Measurements from ENCODE around the gene TYSND1. TPM values are rescaled to one million over a fixed set of nuclear protein-coding genes. Genes with fewer than 3 reads are reported as not detected.
"Not testable (repeated sequence)": the region's sequence is repeated elsewhere in the genome, so short reads cannot be mapped to it uniquely, and the experiment has no call there.

Gene TYSND1
- total RNA-seq, 1 experiment from 2014 or later, result 23.6 TPM

DNA sequence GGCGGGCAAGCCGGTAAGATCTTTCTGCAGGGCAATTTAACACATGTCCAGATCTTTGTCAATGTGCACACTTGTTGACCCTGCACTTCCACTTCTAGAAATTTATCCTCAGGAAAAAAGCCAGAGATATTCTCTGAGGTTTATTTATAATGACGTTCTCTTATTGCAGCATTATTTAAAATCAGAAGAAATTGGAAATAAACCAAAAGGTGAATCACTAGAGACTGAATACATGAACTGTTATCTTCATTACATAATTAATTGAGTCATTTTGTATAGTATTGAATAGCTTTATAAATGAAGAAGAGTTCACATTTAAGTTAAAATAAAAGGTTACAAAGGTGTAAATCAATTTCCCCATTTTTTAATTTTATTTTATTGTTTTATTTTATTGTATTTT, 40.1 kb upstream of the TYSND1 start:
- H3K4me3 ChIP-seq (ENCODE audit: low read length), result no peak overlapping the region
- H3K27me3 ChIP-seq (ENCODE audit: low read length), result no peaks in the 10 kb centered on the region
- H3K4me2 ChIP-seq (ENCODE audit: low read depth, low read length, poor library complexity, severe bottlenecking), result no peak overlapping the region
- no peaks in the 10 kb centered on the region for H3K36me3 ChIP-seq (ENCODE audit: insufficient read depth, low read length)
- no peaks in the 10 kb centered on the region for H3K79me2 ChIP-seq (ENCODE audit: low read length)
- H3K9me3 ChIP-seq (ENCODE audit: low read length), result no peaks in the 10 kb centered on the region
- no peak overlapping the region for H3K27ac ChIP-seq (ENCODE audit: low read length)
- H4K20me1 ChIP-seq (ENCODE audit: insufficient read depth, low read depth, low read length), result no peaks in the 10 kb centered on the region
- H2AFZ ChIP-seq (ENCODE audit: low read length), result no peak overlapping the region
- H3K4me1 ChIP-seq (ENCODE audit: low read length), result peaks cover 5% of the 10 kb centered on the region
- H3K9ac ChIP-seq (ENCODE audit: low read length), result no peak overlapping the region
- no peaks in the 10 kb centered on the region for H3K9me2 ChIP-seq (replicated peaks; ENCODE audit: insufficient read depth, low read length)
- DNase-seq, result no peak

DNA sequence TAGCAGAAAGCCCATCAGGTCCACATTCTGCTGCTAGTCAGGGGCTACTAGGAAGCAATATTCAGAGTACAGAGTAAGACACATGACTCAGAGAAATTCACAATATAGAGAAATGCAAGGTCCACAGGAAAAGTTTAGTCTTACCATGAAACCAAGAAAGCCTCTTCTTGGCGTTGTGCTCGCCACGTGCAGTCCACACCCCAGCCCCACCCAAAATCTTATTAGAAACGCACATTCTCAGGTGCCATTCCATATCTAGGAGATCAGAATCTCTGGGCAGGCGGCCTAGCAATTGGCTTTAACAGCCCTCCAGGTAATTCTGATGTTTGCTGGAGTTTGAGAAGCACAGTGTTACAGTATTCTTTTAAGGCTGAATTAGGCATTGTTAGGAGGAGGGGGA, 39.6 kb upstream of the TYSND1 start:
- H3K9ac ChIP-seq (ENCODE audit: low read length), result no peak overlapping the region
- H3K27me3 ChIP-seq (ENCODE audit: low read length), result no peaks in the 10 kb centered on the region
- peaks cover 4% of the 10 kb centered on the region; the same call in 1 of the 2 replicates for H3K4me1 ChIP-seq (ENCODE audit: low read length)
- H3K27ac ChIP-seq (ENCODE audit: low read length), result no peak overlapping the region
- no peak overlapping the region for H3K4me3 ChIP-seq (ENCODE audit: low read length)
- DNase-seq, result no peak
- H2AFZ ChIP-seq (ENCODE audit: low read length), result no peak overlapping the region
- no peaks in the 10 kb centered on the region for H4K20me1 ChIP-seq (ENCODE audit: insufficient read depth, low read depth, low read length)
- no peaks in the 10 kb centered on the region for H3K79me2 ChIP-seq (ENCODE audit: low read length)
- H3K4me2 ChIP-seq (ENCODE audit: low read depth, low read length, poor library complexity, severe bottlenecking), result no peak overlapping the region
- no peaks in the 10 kb centered on the region for H3K36me3 ChIP-seq (ENCODE audit: insufficient read depth, low read length)
- no peaks in the 10 kb centered on the region for H3K9me3 ChIP-seq (ENCODE audit: low read length)
- no peaks in the 10 kb centered on the region for H3K9me2 ChIP-seq (replicated peaks; ENCODE audit: insufficient read depth, low read length)

DNA sequence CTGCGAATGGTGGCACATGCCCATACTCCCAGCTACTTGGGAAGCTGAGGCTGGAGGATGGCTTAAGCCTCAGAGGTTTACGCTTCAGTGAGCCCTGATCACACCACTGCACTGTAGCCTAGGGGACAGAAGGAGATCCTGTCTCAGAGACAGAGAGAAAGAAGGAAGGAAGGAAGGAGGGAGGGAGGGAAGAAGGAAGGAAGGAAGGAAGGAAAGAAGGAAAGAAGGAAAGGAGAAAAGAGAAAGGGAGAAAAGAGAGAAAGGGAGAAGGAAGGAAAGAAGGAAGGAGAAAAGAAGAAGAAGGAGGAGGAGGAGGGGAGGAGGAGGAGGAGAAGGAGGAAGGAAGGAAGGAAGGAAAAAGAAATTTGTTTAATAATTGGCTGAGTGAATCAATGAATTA, 36.8 kb upstream of the TYSND1 start:
- Histone ChIP-seq H2AFZ (ENCODE audit: low read length) (no peak overlapping the region), H3K4me1 (ENCODE audit: low read length) (no peaks in the 10 kb centered on the region), H3K4me3 (ENCODE audit: low read length) (no peak overlapping the region), H3K4me2 (ENCODE audit: low read depth, low read length, poor library complexity, severe bottlenecking) (no peak overlapping the region), H3K9me2 (replicated peaks; ENCODE audit: insufficient read depth, low read length) (no peaks in the 10 kb centered on the region), H3K9me3 (ENCODE audit: low read length) (no peaks in the 10 kb centered on the region), H3K27ac (ENCODE audit: low read length) (no peak overlapping the region), H4K20me1 (ENCODE audit: insufficient read depth, low read depth, low read length) (no peaks in the 10 kb centered on the region), H3K27me3 (ENCODE audit: low read length) (no peaks in the 10 kb centered on the region), H3K9ac (ENCODE audit: low read length) (no peak overlapping the region), H3K79me2 (ENCODE audit: low read length) (no peaks in the 10 kb centered on the region), H3K36me3 (ENCODE audit: insufficient read depth, low read length) (no peaks in the 10 kb centered on the region)
- DNase-seq, result no peak

DNA sequence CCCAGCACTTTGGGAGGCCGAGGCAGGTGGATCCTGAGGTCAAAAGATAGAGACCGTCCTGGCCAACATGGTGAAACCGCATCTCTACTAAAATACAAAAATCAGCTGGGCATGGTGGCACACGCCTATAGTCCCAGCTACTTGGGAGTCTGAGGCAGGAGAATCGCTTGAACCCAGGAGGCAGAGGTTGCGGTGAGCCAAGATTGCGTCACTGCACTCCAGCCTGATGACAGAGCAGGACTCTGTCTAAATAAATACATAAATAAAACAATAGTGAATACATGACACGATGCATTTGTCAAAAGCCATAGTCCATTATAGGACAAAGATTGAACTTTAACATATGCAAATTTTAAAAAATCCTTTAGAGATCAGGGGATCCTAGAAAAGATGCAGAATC, 32.7 kb upstream of the TYSND1 start:
- H4K20me1 ChIP-seq (ENCODE audit: insufficient read depth, low read depth, low read length); H3K9me2 ChIP-seq (replicated peaks; ENCODE audit: insufficient read depth, low read length); DNase-seq; H3K27ac ChIP-seq (ENCODE audit: low read length); H3K9ac ChIP-seq (ENCODE audit: low read length); H3K36me3 ChIP-seq (ENCODE audit: insufficient read depth, low read length); H3K4me1 ChIP-seq (ENCODE audit: low read length); H3K79me2 ChIP-seq (ENCODE audit: low read length); H3K9me3 ChIP-seq (ENCODE audit: low read length); H3K4me2 ChIP-seq (ENCODE audit: low read depth, low read length, poor library complexity, severe bottlenecking); H3K4me3 ChIP-seq (ENCODE audit: low read length); H3K27me3 ChIP-seq (ENCODE audit: low read length); H2AFZ ChIP-seq (ENCODE audit: low read length): not testable (repeated sequence)

DNA sequence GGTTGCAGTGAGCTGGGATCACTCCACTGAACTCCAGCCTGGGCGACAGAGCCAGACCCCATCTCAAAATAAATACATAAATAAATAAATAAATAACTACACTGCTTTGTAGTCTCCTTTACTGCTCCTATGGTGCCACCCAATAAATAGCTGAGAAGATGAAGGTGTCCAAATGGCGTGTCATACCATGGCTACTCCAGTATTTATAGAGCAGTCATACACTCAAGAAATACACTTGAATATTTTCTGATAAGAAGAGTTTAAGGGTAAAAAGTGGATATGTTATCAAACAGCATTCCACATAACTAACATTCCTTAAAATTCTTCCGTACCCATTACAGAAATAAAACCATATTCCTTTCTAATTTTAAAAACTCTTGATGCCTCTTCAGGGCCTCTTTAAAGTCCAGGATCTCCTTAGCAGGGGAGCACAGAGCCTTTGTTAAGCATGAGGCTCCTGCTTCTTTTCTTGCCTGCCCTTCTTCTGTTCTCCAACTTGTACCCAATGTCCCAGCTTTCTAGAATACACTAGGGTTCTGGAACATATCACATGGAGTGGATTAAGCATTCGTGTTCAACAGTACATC, 31.7 kb upstream of the TYSND1 start:
- no peak for DNase-seq
- Histone ChIP-seq H3K9ac (ENCODE audit: low read length) (no peak overlapping the region), H3K36me3 (ENCODE audit: insufficient read depth, low read length) (no peaks in the 10 kb centered on the region), H3K27me3 (ENCODE audit: low read length) (no peaks in the 10 kb centered on the region), H4K20me1 (ENCODE audit: insufficient read depth, low read depth, low read length) (no peaks in the 10 kb centered on the region), H2AFZ (ENCODE audit: low read length) (no peak overlapping the region), H3K9me3 (ENCODE audit: low read length) (no peaks in the 10 kb centered on the region), H3K27ac (ENCODE audit: low read length) (no peak overlapping the region), H3K4me1 (ENCODE audit: low read length) (peaks cover 8% of the 10 kb centered on the region), H3K79me2 (ENCODE audit: low read length) (no peaks in the 10 kb centered on the region), H3K9me2 (replicated peaks; ENCODE audit: insufficient read depth, low read length) (no peaks in the 10 kb centered on the region), H3K4me3 (ENCODE audit: low read length) (no peak overlapping the region), H3K4me2 (ENCODE audit: low read depth, low read length, poor library complexity, severe bottlenecking) (no peak overlapping the region)

DNA sequence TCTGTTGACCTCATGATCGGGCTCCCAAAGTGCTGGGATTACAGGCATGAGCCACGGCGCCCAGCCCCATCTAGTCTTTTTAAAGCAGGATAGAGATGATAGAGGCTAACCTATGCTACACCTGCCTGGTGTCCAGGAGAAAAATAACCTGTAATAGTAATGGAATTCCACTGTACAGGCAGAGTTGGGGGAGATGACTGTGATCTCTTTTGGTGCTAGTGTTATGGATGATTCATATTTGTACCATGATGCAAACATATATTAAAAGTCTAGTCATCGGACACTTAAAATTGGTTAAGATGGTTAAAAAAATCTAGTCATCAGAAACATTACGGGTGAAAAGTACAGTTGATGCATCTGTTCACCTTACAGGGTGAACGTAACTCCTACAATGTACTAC, 29.9 kb upstream of the TYSND1 start:
- H3K4me1 ChIP-seq (ENCODE audit: low read length), result peaks cover 10% of the 10 kb centered on the region
- H2AFZ ChIP-seq (ENCODE audit: low read length), result no peak overlapping the region
- H3K4me2 ChIP-seq (ENCODE audit: low read depth, low read length, poor library complexity, severe bottlenecking), result no peak overlapping the region
- H3K9me2 ChIP-seq (replicated peaks; ENCODE audit: insufficient read depth, low read length), result no peaks in the 10 kb centered on the region
- H3K27ac ChIP-seq (ENCODE audit: low read length), result no peak overlapping the region
- no peak overlapping the region for H3K9ac ChIP-seq (ENCODE audit: low read length)
- H3K4me3 ChIP-seq (ENCODE audit: low read length), result no peak overlapping the region
- no peaks in the 10 kb centered on the region for H4K20me1 ChIP-seq (ENCODE audit: insufficient read depth, low read depth, low read length)
- H3K79me2 ChIP-seq (ENCODE audit: low read length), result no peaks in the 10 kb centered on the region
- no peaks in the 10 kb centered on the region for H3K27me3 ChIP-seq (ENCODE audit: low read length)
- no peak for DNase-seq
- H3K9me3 ChIP-seq (ENCODE audit: low read length), result no peaks in the 10 kb centered on the region
- H3K36me3 ChIP-seq (ENCODE audit: insufficient read depth, low read length), result no peaks in the 10 kb centered on the region

DNA sequence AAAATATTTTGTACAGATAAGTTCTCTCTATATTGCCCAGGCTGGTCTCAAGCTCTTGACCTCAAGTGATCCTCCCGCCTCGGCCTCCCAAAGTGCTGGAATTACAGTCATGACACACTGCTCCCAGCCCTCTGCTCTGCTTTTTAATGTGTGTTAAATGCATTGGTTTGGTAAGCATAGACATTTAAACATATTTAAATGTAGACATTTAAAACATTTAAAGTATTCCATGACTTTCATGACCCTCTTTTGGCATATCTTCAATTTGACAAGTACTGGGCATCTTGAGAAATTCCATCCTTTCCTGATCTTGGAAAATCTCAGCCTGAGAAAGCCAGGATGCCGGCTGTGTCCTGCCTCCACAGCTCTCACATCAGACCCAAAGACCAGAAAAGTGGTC, 29.0 kb upstream of the TYSND1 start:
- no peaks in the 10 kb centered on the region for H4K20me1 ChIP-seq (ENCODE audit: insufficient read depth, low read depth, low read length)
- no peaks in the 10 kb centered on the region for H3K9me2 ChIP-seq (replicated peaks; ENCODE audit: insufficient read depth, low read length)
- H3K36me3 ChIP-seq (ENCODE audit: insufficient read depth, low read length), result no peaks in the 10 kb centered on the region
- H3K9me3 ChIP-seq (ENCODE audit: low read length), result no peaks in the 10 kb centered on the region
- H3K9ac ChIP-seq (ENCODE audit: low read length), result no peak overlapping the region
- no peak overlapping the region for H3K4me3 ChIP-seq (ENCODE audit: low read length)
- H2AFZ ChIP-seq (ENCODE audit: low read length), result no peak overlapping the region
- 0 out of 2 replicates have a peak, but pooled peaks cover 4% of the 10 kb centered on the region for H3K79me2 ChIP-seq (ENCODE audit: low read length)
- H3K27me3 ChIP-seq (ENCODE audit: low read length), result no peaks in the 10 kb centered on the region
- no peak overlapping the region for H3K4me2 ChIP-seq (ENCODE audit: low read depth, low read length, poor library complexity, severe bottlenecking)
- DNase-seq, result no peak
- H3K4me1 ChIP-seq (ENCODE audit: low read length), result peaks cover 16% of the 10 kb centered on the region
- no peak overlapping the region for H3K27ac ChIP-seq (ENCODE audit: low read length)

DNA sequence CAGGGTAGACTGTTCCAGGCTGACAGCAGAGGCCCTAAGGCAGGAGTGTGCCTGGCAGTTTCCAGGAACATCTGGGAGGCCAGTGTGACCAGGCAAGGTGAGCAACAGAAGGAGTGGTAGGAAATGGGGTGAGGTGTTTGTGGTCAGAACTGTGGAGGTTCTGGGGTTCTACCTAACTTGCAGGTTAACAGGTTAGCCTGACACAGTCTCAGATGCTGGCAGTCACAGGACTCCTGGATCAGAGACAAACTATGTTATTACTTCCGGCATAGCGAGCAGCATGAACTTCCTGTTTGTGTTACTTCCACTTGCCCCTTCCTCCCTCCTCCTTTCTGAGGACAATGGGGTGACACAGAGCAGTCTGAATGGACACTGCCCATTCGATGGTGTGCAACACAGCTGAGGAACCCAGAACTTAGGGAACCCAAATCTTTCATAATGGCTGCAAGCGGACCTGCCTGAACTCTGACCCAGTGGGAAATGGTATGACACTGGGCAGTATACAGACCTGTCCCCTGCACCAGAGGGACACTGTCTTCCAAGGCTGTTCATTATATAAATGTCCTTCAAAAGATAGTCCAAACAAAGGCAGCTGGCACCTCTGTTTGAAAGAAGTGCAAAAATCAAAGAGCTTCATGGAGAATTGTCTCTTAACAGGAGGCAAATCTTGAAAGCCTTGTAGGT, 27.7 kb upstream of the TYSND1 start:
- peak; percentile 71 for DNase-seq
- H3K27ac ChIP-seq (ENCODE audit: low read length), result no peak overlapping the region
- no peak overlapping the region for H3K9ac ChIP-seq (ENCODE audit: low read length)
- no peaks in the 10 kb centered on the region for H3K9me3 ChIP-seq (ENCODE audit: low read length)
- peaks cover 15% of the 10 kb centered on the region for H3K79me2 ChIP-seq (ENCODE audit: low read length)
- H3K4me2 ChIP-seq (ENCODE audit: low read depth, low read length, poor library complexity, severe bottlenecking), result peak overlapping the region; percentile 4
- no peaks in the 10 kb centered on the region for H3K9me2 ChIP-seq (replicated peaks; ENCODE audit: insufficient read depth, low read length)
- H3K4me3 ChIP-seq (ENCODE audit: low read length), result 0 out of 2 replicates have a peak overlapping the region, but pooled peaks have one; percentile 16
- no peaks in the 10 kb centered on the region for H3K36me3 ChIP-seq (ENCODE audit: insufficient read depth, low read length)
- H3K4me1 ChIP-seq (ENCODE audit: low read length), result peaks cover 18% of the 10 kb centered on the region
- H3K27me3 ChIP-seq (ENCODE audit: low read length), result no peaks in the 10 kb centered on the region
- peak overlapping the region; percentile 59 for H2AFZ ChIP-seq (ENCODE audit: low read length)
- peaks cover 8% of the 10 kb centered on the region for H4K20me1 ChIP-seq (ENCODE audit: insufficient read depth, low read depth, low read length)
